ENCODE data around the gene HDAC9. TPM values are rescaled to one million over a fixed set of nuclear protein-coding genes. Genes with fewer than 3 reads are reported as not detected.

Gene HDAC9
- total RNA-seq, 1 experiment from 2014 or later: 7.7 TPM

DNA sequence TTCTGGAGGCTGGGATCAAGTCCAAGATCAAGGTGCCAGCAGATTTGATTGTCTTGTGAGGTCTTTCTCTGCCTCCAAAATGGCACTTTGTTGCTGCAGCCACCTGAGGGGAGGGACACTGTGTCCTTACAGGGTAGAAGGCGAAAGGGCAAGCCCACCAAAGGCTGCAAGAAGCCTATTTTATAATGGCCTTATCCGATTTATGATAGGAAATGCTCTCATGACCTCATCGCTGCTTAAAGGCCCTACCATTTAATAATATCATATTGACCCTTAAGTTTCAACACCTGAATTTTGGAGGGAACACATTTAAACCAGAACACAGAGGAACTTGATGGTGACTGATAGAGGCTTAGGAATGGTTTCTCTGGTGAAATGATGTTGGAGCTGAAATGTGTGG is 325.4 kb downstream of the HDAC9 start:
- H3K4me1 Mint-ChIP-seq: no peaks in the 10 kb centered on the region

More for the DNA sequence above, 325.4 kb downstream of the HDAC9 start:
- H3K9ac ChIP-seq (ENCODE audit: extremely low read depth, insufficient read length, low read length): no peak overlapping the region
- H3T11ph ChIP-seq (ENCODE audit: low read length): no peak overlapping the region
- H4K5ac ChIP-seq (ENCODE audit: insufficient read length, low read depth, low read length): no peak overlapping the region
- H3K27me3 ChIP-seq (ENCODE audit: insufficient read depth, low read length): no peaks in the 10 kb centered on the region
- H4K20me1 ChIP-seq (ENCODE audit: control insufficient read depth, insufficient read depth, insufficient read length): no peaks in the 10 kb centered on the region
- TF ChIP-seq, protein P1, sequence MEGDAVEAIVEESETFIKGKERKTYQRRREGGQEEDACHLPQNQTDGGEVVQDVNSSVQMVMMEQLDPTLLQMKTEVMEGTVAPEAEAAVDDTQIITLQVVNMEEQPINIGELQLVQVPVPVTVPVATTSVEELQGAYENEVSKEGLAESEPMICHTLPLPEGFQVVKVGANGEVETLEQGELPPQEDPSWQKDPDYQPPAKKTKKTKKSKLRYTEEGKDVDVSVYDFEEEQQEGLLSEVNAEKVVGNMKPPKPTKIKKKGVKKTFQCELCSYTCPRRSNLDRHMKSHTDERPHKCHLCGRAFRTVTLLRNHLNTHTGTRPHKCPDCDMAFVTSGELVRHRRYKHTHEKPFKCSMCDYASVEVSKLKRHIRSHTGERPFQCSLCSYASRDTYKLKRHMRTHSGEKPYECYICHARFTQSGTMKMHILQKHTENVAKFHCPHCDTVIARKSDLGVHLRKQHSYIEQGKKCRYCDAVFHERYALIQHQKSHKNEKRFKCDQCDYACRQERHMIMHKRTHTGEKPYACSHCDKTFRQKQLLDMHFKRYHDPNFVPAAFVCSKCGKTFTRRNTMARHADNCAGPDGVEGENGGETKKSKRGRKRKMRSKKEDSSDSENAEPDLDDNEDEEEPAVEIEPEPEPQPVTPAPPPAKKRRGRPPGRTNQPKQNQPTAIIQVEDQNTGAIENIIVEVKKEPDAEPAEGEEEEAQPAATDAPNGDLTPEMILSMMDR (conservative IDR thresholded peaks at IDR 0.05): no peak
- no peaks in the 10 kb centered on the region for H3K79me2 ChIP-seq (ENCODE audit: insufficient read depth, low read length)
- no peak overlapping the region for H2BK5ac ChIP-seq (ENCODE audit: insufficient read length, low read length)
- no peak overlapping the region for H2BK20ac ChIP-seq (ENCODE audit: low read depth, low read length, poor library complexity, severe bottlenecking)
- H3K4me1 ChIP-seq (ENCODE audit: insufficient read depth, low read length): no peaks in the 10 kb centered on the region
- H3K9me3 Mint-ChIP-seq: no peaks in the 10 kb centered on the region; a peak in 1 of 5 replicates
- no peak overlapping the region for H2BK12ac ChIP-seq (ENCODE audit: insufficient read length, low read depth, low read length)
- DNase-seq: no peak
- H3K79me1 ChIP-seq (ENCODE audit: insufficient read depth, low read depth, low read length, poor library complexity, severe bottlenecking): no peaks in the 10 kb centered on the region
- H3K4me2 ChIP-seq (ENCODE audit: insufficient read depth, insufficient read length, low read length): no peak overlapping the region
- no peak overlapping the region for H3K27ac ChIP-seq (ENCODE audit: insufficient read length, low read depth, low read length)
- H2AFZ ChIP-seq (ENCODE audit: low read length): no peak overlapping the region
- H3K9me3 ChIP-seq (ENCODE audit: control insufficient read depth, low read depth, low read length): no peaks in the 10 kb centered on the region
- H2BK120ac ChIP-seq (ENCODE audit: low read depth, low read length, poor library complexity, severe bottlenecking): no peak overlapping the region
- H2BK15ac ChIP-seq (ENCODE audit: low read depth, low read length): no peak overlapping the region
- no peak overlapping the region for H3K56ac ChIP-seq (ENCODE audit: insufficient read length, low read depth, low read length)
- no peaks in the 10 kb centered on the region for H3K27me3 Mint-ChIP-seq (ENCODE audit: low read depth)
- no peak overlapping the region for H3K23ac ChIP-seq (ENCODE audit: insufficient read length, low read depth, low read length)
- no CpG with 5 or more reads among the region's 3 CpGs for WGBS (ENCODE audit: extremely low coverage, insufficient read length, low lambda C conversion rate)
- H4K8ac ChIP-seq (replicated peaks; ENCODE audit: insufficient read length, low read depth, low read length): no peak overlapping the region
- no peak overlapping the region for H3K4ac ChIP-seq (ENCODE audit: low read depth, low read length)
- H3K23me2 ChIP-seq (ENCODE audit: insufficient read length, low read depth, low read length, poor library complexity, severe bottlenecking): no peaks in the 10 kb centered on the region
- H3K36me3 Mint-ChIP-seq (ENCODE audit: insufficient read depth in 1 of 3, low read depth in 3 of 3): no peaks in the 10 kb centered on the region
- H3K14ac ChIP-seq (ENCODE audit: insufficient read depth, low read length): no peak overlapping the region
- H2AK5ac ChIP-seq (ENCODE audit: insufficient read length, low read length): no peak overlapping the region
- no peak overlapping the region for H3K4me3 Mint-ChIP-seq
- H3K18ac ChIP-seq (ENCODE audit: insufficient read length, low read depth, low read length): no peak overlapping the region
- no peak overlapping the region for H3K27ac Mint-ChIP-seq
- H4K91ac ChIP-seq (ENCODE audit: insufficient read length, low read depth, low read length): no peak overlapping the region

All from H9 (cell line).